ENCODE measurements around the gene SUCNR1.

DNA sequence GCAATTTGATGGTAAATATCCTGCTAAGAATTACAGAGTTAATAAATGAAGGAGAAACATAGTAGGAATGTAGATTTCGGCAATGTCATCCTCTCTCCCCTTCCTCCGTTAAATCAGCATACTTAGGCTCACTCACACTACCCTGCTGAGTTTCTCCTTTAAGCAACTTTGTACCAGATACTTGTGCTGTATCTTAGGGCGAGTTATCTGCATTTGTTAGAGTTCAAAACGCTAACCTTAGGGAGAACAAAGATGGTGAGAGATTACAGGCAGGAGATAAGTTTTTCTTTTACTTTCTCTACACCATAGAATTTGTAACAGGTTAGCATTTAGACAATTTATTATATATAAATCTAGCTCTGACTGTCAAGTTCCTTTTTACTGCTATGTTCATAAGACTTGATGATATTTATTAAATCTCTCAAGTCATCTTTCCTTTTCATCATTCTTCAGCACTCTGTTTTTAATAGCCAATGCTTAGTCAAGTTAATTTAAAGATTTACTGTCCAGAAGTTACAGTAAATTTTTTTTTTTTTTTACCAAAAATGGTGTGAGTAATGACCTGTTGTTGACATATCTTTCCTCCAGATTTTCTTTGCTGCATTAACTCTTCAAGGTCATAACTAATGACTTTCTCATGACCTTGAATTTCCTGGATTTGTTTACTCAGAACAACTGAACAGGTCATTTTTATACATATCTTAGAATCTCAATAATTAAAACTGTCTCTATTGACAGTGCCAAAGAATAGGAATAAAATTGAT, 22.2 kb downstream of the SUCNR1 start:
- no peak for TF ChIP-seq EZH2 (IDR thresholded peaks at IDR 0.05; ENCODE audit: low read length, missing control alignments)
- TF ChIP-seq CTCF (conservative IDR thresholded peaks at IDR 0.05 in 1 of 2, IDR thresholded peaks at IDR 0.05 in 1 of 2; ENCODE audit: low read depth in 1 of 2, low read length in 2 of 2), result no peak

Measured in fibroblast of lung (primary cell).